Measurements from ENCODE around the gene NUDT22.

The NUDT22 gene

GRCh38 chr11:64255135-64256128, 29.4 kb downstream of the NUDT22 start:
- peaks cover 2% of the 10 kb centered on the region for H3K9me3 ChIP-seq (ENCODE audit: insufficient read depth, low read depth, low read length)
- no peak overlapping the region for H4K12ac ChIP-seq (ENCODE audit: low read depth, low read length)
- H3K36me3 ChIP-seq (ENCODE audit: control insufficient read depth in 1 of 2, insufficient read depth in 2 of 2, low read length in 2 of 2), result peaks cover 54 to 59% of the 10 kb centered on the region in 2 experiments
- no peak overlapping the region for H3K4ac ChIP-seq (ENCODE audit: low read depth, low read length)
- H3K79me1 ChIP-seq (ENCODE audit: low read length), result peaks cover 15% of the 10 kb centered on the region
- no peak overlapping the region for H2AFZ ChIP-seq (ENCODE audit: insufficient read depth, low read length, poor library complexity)
- H4K8ac ChIP-seq (ENCODE audit: low read depth, low read length), result no peak overlapping the region
- H4K91ac ChIP-seq (ENCODE audit: low read depth, low read length), result no peak overlapping the region
- H2AK5ac ChIP-seq (ENCODE audit: low read length), result no peak overlapping the region
- no peak overlapping the region for H2BK120ac ChIP-seq (ENCODE audit: insufficient read depth, low read length, poor library complexity)
- no peak overlapping the region for H3K4me3 ChIP-seq (ENCODE audit: low read depth, low read length)
- H3K27ac ChIP-seq (ENCODE audit: low read depth, low read length), result no peak overlapping the region
- peaks cover 9% of the 10 kb centered on the region for H3K79me2 ChIP-seq (ENCODE audit: control insufficient read depth, insufficient read depth, low read length, poor library complexity)
- H3K18ac ChIP-seq (ENCODE audit: low read length), result no peak overlapping the region
- H3K14ac ChIP-seq (ENCODE audit: low read length), result no peak overlapping the region
- H3K23ac ChIP-seq (ENCODE audit: low read length), result no peak overlapping the region
- H3K4me1 ChIP-seq (ENCODE audit: control insufficient read depth in 1 of 2, insufficient read depth in 2 of 2, low read length in 2 of 2), result peaks cover 8 to 12% of the 10 kb centered on the region in 2 experiments
- H3K4me2 ChIP-seq (ENCODE audit: low read length), result no peak overlapping the region
- no peak overlapping the region for H3K9ac ChIP-seq (ENCODE audit: low read length)
- H3K27me3 ChIP-seq (ENCODE audit: insufficient read depth, low read length), result no peaks in the 10 kb centered on the region
- WGBS (ENCODE audit: extremely low coverage, insufficient coverage, insufficient read length), result no CpG with 5 or more reads among the region's 35 CpGs
- DNase-seq, result no peak
- H2BK12ac ChIP-seq (ENCODE audit: low read length), result no peak overlapping the region
- H2BK5ac ChIP-seq (ENCODE audit: low read depth, low read length, poor library complexity), result no peak overlapping the region

GRCh38 chr11:64256300-64256699, 30.2 kb downstream of the NUDT22 start:
- Histone ChIP-seq H3K4me3 (ENCODE audit: low read depth, low read length) (no peak overlapping the region), H2AK5ac (ENCODE audit: low read length) (no peak overlapping the region)
- no CpG with 5 or more reads among the region's 15 CpGs for WGBS (ENCODE audit: extremely low coverage, insufficient coverage, insufficient read length)

DNA sequence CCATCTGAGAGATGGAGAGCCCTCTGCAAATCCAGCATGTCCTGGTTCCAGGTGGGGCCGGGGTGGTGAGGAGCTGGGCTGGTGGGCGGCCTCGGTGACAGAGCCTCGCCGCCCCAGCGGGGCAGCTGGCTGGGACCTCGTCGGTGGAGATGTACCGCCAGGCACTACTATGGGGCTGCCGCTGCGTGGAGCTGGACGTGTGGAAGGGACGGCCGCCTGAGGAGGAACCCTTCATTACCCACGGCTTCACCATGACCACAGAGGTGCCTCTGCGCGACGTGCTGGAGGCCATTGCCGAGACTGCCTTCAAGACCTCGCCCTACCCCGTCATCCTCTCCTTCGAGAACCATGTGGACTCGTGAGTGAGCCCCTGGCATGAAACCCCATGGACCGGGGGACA, 32.3 kb downstream of the NUDT22 start:
- no peak overlapping the region for H3K4me2 ChIP-seq (ENCODE audit: low read length)

More at GRCh38 chr11:64256300-64256699, 30.2 kb downstream of the NUDT22 start:
- no peak overlapping the region for H2BK120ac ChIP-seq (ENCODE audit: insufficient read depth, low read length, poor library complexity)
- no peak overlapping the region for H3K4me2 ChIP-seq (ENCODE audit: low read length)
- no peak overlapping the region for H3K9ac ChIP-seq (ENCODE audit: low read length)
- no peak overlapping the region for H3K23ac ChIP-seq (ENCODE audit: low read length)
- H3K9me3 ChIP-seq (ENCODE audit: insufficient read depth, low read depth, low read length), result peaks cover 2% of the 10 kb centered on the region
- no peak overlapping the region for H3K27ac ChIP-seq (ENCODE audit: low read depth, low read length)
- no peak overlapping the region for H3K4ac ChIP-seq (ENCODE audit: low read depth, low read length)
- no peak overlapping the region for H3K14ac ChIP-seq (ENCODE audit: low read length)
- H3K27me3 ChIP-seq (ENCODE audit: insufficient read depth, low read length), result no peaks in the 10 kb centered on the region
- DNase-seq, result no peak
- H3K79me2 ChIP-seq (ENCODE audit: control insufficient read depth, insufficient read depth, low read length, poor library complexity), result peaks cover 9% of the 10 kb centered on the region
- H4K91ac ChIP-seq (ENCODE audit: low read depth, low read length), result no peak overlapping the region
- H4K12ac ChIP-seq (ENCODE audit: low read depth, low read length), result no peak overlapping the region
- no peak overlapping the region for H2AFZ ChIP-seq (ENCODE audit: insufficient read depth, low read length, poor library complexity)
- H3K4me1 ChIP-seq (ENCODE audit: control insufficient read depth in 1 of 2, insufficient read depth in 2 of 2, low read length in 2 of 2), result peaks cover 4 to 5% of the 10 kb centered on the region in 2 experiments
- H3K79me1 ChIP-seq (ENCODE audit: low read length), result peaks cover 9% of the 10 kb centered on the region
- H3K18ac ChIP-seq (ENCODE audit: low read length), result no peak overlapping the region
- no peak overlapping the region for H4K8ac ChIP-seq (ENCODE audit: low read depth, low read length)
- peaks cover 57 to 63% of the 10 kb centered on the region in 2 experiments for H3K36me3 ChIP-seq (ENCODE audit: control insufficient read depth in 1 of 2, insufficient read depth in 2 of 2, low read length in 2 of 2)
- H2BK12ac ChIP-seq (ENCODE audit: low read length), result no peak overlapping the region
- H2BK5ac ChIP-seq (ENCODE audit: low read depth, low read length, poor library complexity), result no peak overlapping the region

DNA sequence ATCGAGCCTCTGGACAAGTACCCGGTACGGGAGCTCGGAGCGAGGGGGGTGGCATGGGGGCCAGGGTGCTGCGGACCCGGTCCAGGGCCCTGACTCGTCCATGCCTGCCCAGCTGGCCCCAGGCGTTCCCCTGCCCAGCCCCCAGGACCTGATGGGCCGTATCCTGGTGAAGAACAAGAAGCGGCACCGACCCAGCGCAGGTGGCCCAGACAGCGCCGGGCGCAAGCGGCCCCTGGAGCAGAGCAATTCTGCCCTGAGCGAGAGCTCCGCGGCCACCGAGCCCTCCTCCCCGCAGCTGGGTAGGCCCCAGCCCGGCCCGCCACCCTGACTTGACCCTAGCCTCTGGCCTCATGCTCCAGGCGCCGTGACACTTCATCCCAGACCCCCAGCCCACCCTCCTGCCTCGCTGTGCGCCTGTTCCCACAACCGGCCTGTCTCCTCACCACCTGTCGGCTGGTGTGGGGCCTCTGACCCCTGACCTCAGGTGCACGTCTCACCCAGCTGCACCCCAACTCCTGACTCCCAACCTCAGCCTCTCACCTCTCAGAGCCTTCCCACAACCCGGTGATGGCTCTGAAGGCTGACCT, 33.0 kb downstream of the NUDT22 start:
- H3K36me3 ChIP-seq (ENCODE audit: control insufficient read depth in 1 of 2, insufficient read depth in 2 of 2, low read length in 2 of 2), result peaks cover 80 to 81% of the 10 kb centered on the region in 2 experiments
- no peak overlapping the region for H3K4me2 ChIP-seq (ENCODE audit: low read length)
- H2BK120ac ChIP-seq (ENCODE audit: insufficient read depth, low read length, poor library complexity), result no peak overlapping the region
- peaks cover 13% of the 10 kb centered on the region for H3K79me1 ChIP-seq (ENCODE audit: low read length)
- H3K4ac ChIP-seq (ENCODE audit: low read depth, low read length), result no peak overlapping the region
- H2AK5ac ChIP-seq (ENCODE audit: low read length), result no peak overlapping the region
- no peak overlapping the region for H2BK12ac ChIP-seq (ENCODE audit: low read length)
- H3K23ac ChIP-seq (ENCODE audit: low read length), result no peak overlapping the region
- no peak overlapping the region for H3K4me3 ChIP-seq (ENCODE audit: low read depth, low read length)
- peaks cover 4% of the 10 kb centered on the region for H3K9me3 ChIP-seq (ENCODE audit: insufficient read depth, low read depth, low read length)
- H3K79me2 ChIP-seq (ENCODE audit: control insufficient read depth, insufficient read depth, low read length, poor library complexity), result no peaks in the 10 kb centered on the region
- H3K18ac ChIP-seq (ENCODE audit: low read length), result no peak overlapping the region
- DNase-seq, result no peak
- no peak overlapping the region for H4K12ac ChIP-seq (ENCODE audit: low read depth, low read length)
- H4K91ac ChIP-seq (ENCODE audit: low read depth, low read length), result no peak overlapping the region
- no peak overlapping the region for H2BK5ac ChIP-seq (ENCODE audit: low read depth, low read length, poor library complexity)
- H3K27ac ChIP-seq (ENCODE audit: low read depth, low read length), result no peak overlapping the region
- no peaks in the 10 kb centered on the region for H3K27me3 ChIP-seq (ENCODE audit: insufficient read depth, low read length)
- peaks cover 17 to 20% of the 10 kb centered on the region in 2 experiments for H3K4me1 ChIP-seq (ENCODE audit: control insufficient read depth in 1 of 2, insufficient read depth in 2 of 2, low read length in 2 of 2)
- no peak overlapping the region for H2AFZ ChIP-seq (ENCODE audit: insufficient read depth, low read length, poor library complexity)
- no peak overlapping the region for H3K9ac ChIP-seq (ENCODE audit: low read length)
- H4K8ac ChIP-seq (ENCODE audit: low read depth, low read length), result no peak overlapping the region
- H3K14ac ChIP-seq (ENCODE audit: low read length), result no peak overlapping the region
- WGBS (ENCODE audit: extremely low coverage, insufficient coverage, insufficient read length), result no CpG with 5 or more reads among the region's 32 CpGs

More for the DNA sequence above, 32.3 kb downstream of the NUDT22 start:
- no CpG with 5 or more reads among the region's 24 CpGs for WGBS (ENCODE audit: extremely low coverage, insufficient coverage, insufficient read length)
- Histone ChIP-seq H3K36me3 (ENCODE audit: control insufficient read depth in 1 of 2, insufficient read depth in 2 of 2, low read length in 2 of 2) (peaks cover 75 to 78% of the 10 kb centered on the region in 2 experiments), H3K27ac (ENCODE audit: low read depth, low read length) (no peak overlapping the region), H3K79me2 (ENCODE audit: control insufficient read depth, insufficient read depth, low read length, poor library complexity) (no peaks in the 10 kb centered on the region), H2BK120ac (ENCODE audit: insufficient read depth, low read length, poor library complexity) (no peak overlapping the region), H2AK5ac (ENCODE audit: low read length) (no peak overlapping the region), H4K12ac (ENCODE audit: low read depth, low read length) (no peak overlapping the region), H4K8ac (ENCODE audit: low read depth, low read length) (no peak overlapping the region), H2AFZ (ENCODE audit: insufficient read depth, low read length, poor library complexity) (no peak overlapping the region), H3K27me3 (ENCODE audit: insufficient read depth, low read length) (no peaks in the 10 kb centered on the region), H2BK12ac (ENCODE audit: low read length) (no peak overlapping the region), H3K4me1 (ENCODE audit: control insufficient read depth in 1 of 2, insufficient read depth in 2 of 2, low read length in 2 of 2) (peaks cover 10 to 13% of the 10 kb centered on the region in 2 experiments), H3K18ac (ENCODE audit: low read length) (no peak overlapping the region), H3K4me3 (ENCODE audit: low read depth, low read length) (no peak overlapping the region), H3K4ac (ENCODE audit: low read depth, low read length) (no peak overlapping the region), H3K9ac (ENCODE audit: low read length) (no peak overlapping the region), H3K79me1 (ENCODE audit: low read length) (peaks cover 7% of the 10 kb centered on the region), H3K14ac (ENCODE audit: low read length) (no peak overlapping the region), H4K91ac (ENCODE audit: low read depth, low read length) (no peak overlapping the region), H3K23ac (ENCODE audit: low read length) (no peak overlapping the region), H2BK5ac (ENCODE audit: low read depth, low read length, poor library complexity) (no peak overlapping the region), H3K9me3 (ENCODE audit: insufficient read depth, low read depth, low read length) (peaks cover 4% of the 10 kb centered on the region)
- DNase-seq, result no peak

All from trophoblast cell (in vitro differentiated cells and primary cell).